IMR-90 (cell line): ENCODE measurements around the gene BRD4. TPM values are rescaled to one million over a fixed set of nuclear protein-coding genes. Genes with fewer than 3 reads are reported as not detected.

Experiments used
- ATAC-seq: fragments of 200-7000 bp; cut with Tn5 transposase; 2 replicates; pipeline ENCODE4 v1.9.1; 2020; ENCODE audit warnings: low read depth, mild to moderate bottlenecking, moderate library complexity
- BruUV-seq: library from RNA; stranded (reverse); fragments of 400-500 nt; replicated peaks from 2 replicates; lab custom pipeline; 2021; lab: Mats Ljungman, UMichigan
- CTCF ChIA-PET: fragments of 300-600 bp; formaldehyde crosslinking; extraction: SDS; loops from one replicate; lab custom pipeline; 2021; ENCODE audit warnings: antibody characterized with exemption; lab: Yijun Ruan, JAX
- POLR2A ChIA-PET: fragments of 300-600 bp; sonication (Branson Sonifier 250); formaldehyde crosslinking; loops from one replicate; lab custom pipeline; 2022; ENCODE audit warnings: antibody characterized with exemption; ENCODE audit not compliant: unreplicated experiment; lab: Charles Lee
- DNase-seq: peaks from one replicate; pipeline ENCODE4 v3.0.0; 2013
- H2AFZ ChIP-seq: replicated peaks from 2 replicates; pipeline ENCODE3; 2013; ENCODE audit warnings: low read length, mild to moderate bottlenecking; ENCODE audit not compliant: poor library complexity
- H2AK5ac ChIP-seq: 2 replicates; pipeline ENCODE4 v1.6.1; 2013; ENCODE audit warnings: low read depth, low read length, inconsistent platforms
- H2AK9ac ChIP-seq: replicated peaks from 2 replicates; pipeline ENCODE3; 2013; ENCODE audit warnings: mild to moderate bottlenecking, low read depth, low read length, moderate library complexity; ENCODE audit not compliant: poor library complexity
- H2BK120ac ChIP-seq: 2 replicates; pipeline ENCODE4 v1.6.1; 2013; ENCODE audit warnings: low read depth, low read length, inconsistent platforms
- H2BK15ac ChIP-seq: 3 replicates; pipeline ENCODE4 v1.6.1; 2013; ENCODE audit warnings: low read depth, low read length, inconsistent platforms
- H2BK20ac ChIP-seq: 2 replicates; pipeline ENCODE4 v1.6.1; 2013; ENCODE audit warnings: low read depth, mild to moderate bottlenecking, inconsistent platforms, low read length, moderate library complexity
- H2BK5ac ChIP-seq: 2 replicates; pipeline ENCODE4 v1.6.1; 2013; ENCODE audit warnings: mild to moderate bottlenecking, low read depth, low read length, inconsistent platforms; ENCODE audit not compliant: poor library complexity, severe bottlenecking
- H3K14ac ChIP-seq: replicated peaks from 2 replicates; pipeline ENCODE4 v1.6.1; 2013; ENCODE audit warnings: low read depth, low read length, inconsistent platforms
- H3K18ac ChIP-seq: 2 replicates; pipeline ENCODE4 v1.6.1; 2013; ENCODE audit warnings: low read depth, low read length, control low read depth
- H3K23ac ChIP-seq: 2 replicates; pipeline ENCODE4 v1.6.1; 2013; ENCODE audit warnings: low read depth, low read length, inconsistent platforms
- H3K27ac ChIP-seq: 2 replicates; pipeline ENCODE4 v1.5.1; 2013; ENCODE audit warnings: mild to moderate bottlenecking, control low read depth, low read length; ENCODE audit not compliant: insufficient read depth
- H3K27me3 ChIP-seq: 2 replicates; pipeline ENCODE4 v1.6.1; 2013; ENCODE audit warnings: low read length; ENCODE audit not compliant: control insufficient read depth, insufficient read depth
- H3K36me3 ChIP-seq: 2 replicates; pipeline ENCODE4 v1.6.1; 2013; ENCODE audit warnings: low read length, mixed read lengths; ENCODE audit not compliant: control insufficient read depth, insufficient read depth
- H3K4ac ChIP-seq: 2 replicates; pipeline ENCODE4 v1.6.1; 2013; ENCODE audit warnings: low read depth, low read length, inconsistent platforms
- H3K4me1 ChIP-seq: 2 replicates; pipeline ENCODE4 v1.6.1; 2013; ENCODE audit warnings: low read length, mixed read lengths; ENCODE audit not compliant: control insufficient read depth, insufficient read depth
- H3K4me2 ChIP-seq: 2 replicates; pipeline ENCODE4 v1.6.1; 2013; ENCODE audit warnings: low read depth, mild to moderate bottlenecking, control low read depth, low read length, moderate library complexity
- H3K4me3 ChIP-seq: 2 replicates; pipeline ENCODE4 v1.5.1; 2013; ENCODE audit warnings: low read depth, mild to moderate bottlenecking, control low read depth, low read length, moderate library complexity; ENCODE audit not compliant: insufficient read depth
- H3K56ac ChIP-seq: 2 replicates; pipeline ENCODE4 v1.6.1; 2013; ENCODE audit warnings: low read length, inconsistent platforms; ENCODE audit not compliant: insufficient read depth; ENCODE audit errors: extremely low read depth
- H3K79me1 ChIP-seq, 2 experiments: 2 replicates each; pipeline ENCODE4 v1.6.1; 2013; ENCODE audit warnings: low read length in 2 of 2, inconsistent platforms in 1 of 2, low read depth in 1 of 2
- H3K9ac ChIP-seq: 2 replicates; pipeline ENCODE4 v1.6.1; 2013; ENCODE audit warnings: low read depth, low read length, control low read depth
- H3K9me1 ChIP-seq: 2 replicates; pipeline ENCODE4 v1.6.1; 2013; ENCODE audit warnings: low read length, inconsistent platforms; ENCODE audit not compliant: insufficient read depth
- H3K9me3 ChIP-seq: 2 replicates; pipeline ENCODE4 v1.6.1; 2013; ENCODE audit warnings: low read length; ENCODE audit not compliant: control insufficient read depth, insufficient read depth
- H4K20me1 ChIP-seq: 2 replicates; pipeline ENCODE4 v1.6.1; 2013; ENCODE audit warnings: low read length, inconsistent platforms; ENCODE audit not compliant: insufficient read depth
- H4K5ac ChIP-seq: 2 replicates; pipeline ENCODE4 v1.6.1; 2013; ENCODE audit warnings: mild to moderate bottlenecking, low read depth, low read length, control low read depth
- H4K8ac ChIP-seq, 2 experiments: 2 replicates each; pipeline ENCODE4 v1.6.1; 2013; ENCODE audit warnings: low read depth in 2 of 2, low read length in 2 of 2, control low read depth in 1 of 2, inconsistent platforms in 1 of 2
- H4K91ac ChIP-seq: 2 replicates; pipeline ENCODE4 v1.6.1; 2013; ENCODE audit warnings: low read depth, low read length, inconsistent platforms; ENCODE audit not compliant: insufficient read depth
- ELK1 ChIP-seq: fragments of 150-350 bp; IDR thresholded peaks from 2 replicates; pipeline ENCODE4 v1.6.1; 2016; ENCODE audit warnings: low read depth, mild to moderate bottlenecking, low read length, moderate library complexity, borderline replicate concordance
- MAZ ChIP-seq: IDR thresholded peaks from 2 replicates; pipeline ENCODE4 v1.6.1; 2012; ENCODE audit warnings: low read depth, mild to moderate bottlenecking, low read length, improper control_type of control experiment, moderate library complexity, borderline replicate concordance
- NFE2L2 ChIP-seq: fragments of 150-350 bp; IDR thresholded peaks from 2 replicates; pipeline ENCODE4 v1.6.1; 2016; ENCODE audit warnings: low read depth, mild to moderate bottlenecking, low read length
- RAD21 ChIP-seq: IDR thresholded peaks from 2 replicates; pipeline ENCODE4 v1.6.1; 2012; ENCODE audit warnings: low read length, improper control_type of control experiment
- WGBS, 2 experiments: methylation state at CpG; one replicate each; pipeline versions ENCODE4 v1.1.5 to v1.1.7; 2013; ENCODE audit warnings: missing lambda C conversion rate in 2 of 2; ENCODE audit not compliant: insufficient read length in 1 of 2; ENCODE audit errors: extremely low coverage in 2 of 2; 5-methylcytosine and 5-hydroxymethylcytosine counted together
- dilution Hi-C: fragments of 300-500 bp; cut with HindIII; formaldehyde crosslinking; loops from one replicate; pipeline ENCODE4 v1.14.3; 2018; ENCODE audit warnings: low sequenced_read_pairs; ENCODE audit not compliant: unreplicated experiment
- in situ Hi-C: fragments of 300-500 bp; cut with MboI; formaldehyde crosslinking; loops from 3 replicates; pipeline ENCODE4 v1.14.3; 2019; ENCODE audit warnings: low sequenced_read_pairs, inconsistent platforms, mixed read lengths
- intact Hi-C: fragments of 100-400 bp; cut with micrococcal nuclease; formaldehyde crosslinking; loops from 2 replicates; pipeline ENCODE4 v1.10.0; 2022
- polyA plus RNA-seq, 3 experiments: library from polyadenylated mRNA; depleted of rRNA; stranded (reverse); fragments of >200 nt; gene quantifications; 2 replicates each; pipeline ENCODE4 v1.2.3, GENCODE V29; 2012; ENCODE audit warnings: low replicate concordance in 1 of 3
- total RNA-seq: library from RNA; depleted of rRNA; stranded (reverse); fragments of >200 nt; gene quantifications from 2 replicates; pipeline ENCODE4 v1.2.3, GENCODE V29; 2012
- TF ChIP-seq, protein P1 (sequence below): conservative IDR thresholded peaks from 2 replicates; pipeline ENCODE4 v1.5.1; 2012; ENCODE audit warnings: mild to moderate bottlenecking, low read depth, low read length, improper control_type of control experiment
- TF ChIP-seq, protein P2 (sequence below): fragments of 150-350 bp; IDR thresholded peaks from 2 replicates; pipeline ENCODE4 v1.6.1; 2017; ENCODE audit warnings: mild to moderate bottlenecking, antibody characterized with exemption, low read length, low read depth

The BRD4 gene
- total and polyA plus RNA-seq, 2 of the 4 experiments (the other 2 are of a cell fraction): 7.0 to 21.1 TPM

- Histone ChIP-seq H3K9me1 (peaks cover 68% of the 10 kb centered on the region), H3K36me3 (peaks cover 32% of the 10 kb centered on the region), H2BK120ac (no peak overlapping the region), H2AFZ (no peak overlapping the region), H3K4ac (no peak overlapping the region), H3K9me3 (no peaks in the 10 kb centered on the region), H3K4me2 (no peak overlapping the region), H3K23ac (no peak overlapping the region), H3K18ac (no peak overlapping the region), H4K20me1 (peaks cover 100% of the 10 kb centered on the region), H4K5ac (no peak overlapping the region), H3K27ac (no peak overlapping the region), H3K9ac (no peak overlapping the region), H4K8ac (no peak overlapping the region), H2AK5ac (no peak overlapping the region), H3K79me1 (peaks cover 19 to 85% of the 10 kb centered on the region in 2 experiments), H3K4me1 (peaks cover 10% of the 10 kb centered on the region), H3K4me3 (no peak overlapping the region), H2AK9ac (no peak overlapping the region), H3K14ac (no peak overlapping the region), H2BK15ac (no peak overlapping the region), H4K91ac (no peak overlapping the region), H2BK5ac (no peak overlapping the region), H3K56ac (no peak overlapping the region), H2BK20ac (no peak overlapping the region), H3K27me3 (no peaks in the 10 kb centered on the region)
- dilution Hi-C loops (no loop called here), in situ Hi-C loops (no loop called here), intact Hi-C loops (no loop called here)
- no TSS peak for BruUV-seq
- TF ChIP-seq ELK1: no peak
- TF ChIP-seq RAD21: no peak
- TF ChIP-seq, protein P1, sequence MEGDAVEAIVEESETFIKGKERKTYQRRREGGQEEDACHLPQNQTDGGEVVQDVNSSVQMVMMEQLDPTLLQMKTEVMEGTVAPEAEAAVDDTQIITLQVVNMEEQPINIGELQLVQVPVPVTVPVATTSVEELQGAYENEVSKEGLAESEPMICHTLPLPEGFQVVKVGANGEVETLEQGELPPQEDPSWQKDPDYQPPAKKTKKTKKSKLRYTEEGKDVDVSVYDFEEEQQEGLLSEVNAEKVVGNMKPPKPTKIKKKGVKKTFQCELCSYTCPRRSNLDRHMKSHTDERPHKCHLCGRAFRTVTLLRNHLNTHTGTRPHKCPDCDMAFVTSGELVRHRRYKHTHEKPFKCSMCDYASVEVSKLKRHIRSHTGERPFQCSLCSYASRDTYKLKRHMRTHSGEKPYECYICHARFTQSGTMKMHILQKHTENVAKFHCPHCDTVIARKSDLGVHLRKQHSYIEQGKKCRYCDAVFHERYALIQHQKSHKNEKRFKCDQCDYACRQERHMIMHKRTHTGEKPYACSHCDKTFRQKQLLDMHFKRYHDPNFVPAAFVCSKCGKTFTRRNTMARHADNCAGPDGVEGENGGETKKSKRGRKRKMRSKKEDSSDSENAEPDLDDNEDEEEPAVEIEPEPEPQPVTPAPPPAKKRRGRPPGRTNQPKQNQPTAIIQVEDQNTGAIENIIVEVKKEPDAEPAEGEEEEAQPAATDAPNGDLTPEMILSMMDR: no peak
- TF ChIP-seq NFE2L2: no peak
- no peak for TF ChIP-seq MAZ
- TF ChIP-seq, protein P2, sequence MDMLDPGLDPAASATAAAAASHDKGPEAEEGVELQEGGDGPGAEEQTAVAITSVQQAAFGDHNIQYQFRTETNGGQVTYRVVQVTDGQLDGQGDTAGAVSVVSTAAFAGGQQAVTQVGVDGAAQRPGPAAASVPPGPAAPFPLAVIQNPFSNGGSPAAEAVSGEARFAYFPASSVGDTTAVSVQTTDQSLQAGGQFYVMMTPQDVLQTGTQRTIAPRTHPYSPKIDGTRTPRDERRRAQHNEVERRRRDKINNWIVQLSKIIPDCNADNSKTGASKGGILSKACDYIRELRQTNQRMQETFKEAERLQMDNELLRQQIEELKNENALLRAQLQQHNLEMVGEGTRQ: no peak
- POLR2A ChIA-PET: no interaction called here
- 80% methylated on average over 1 of the region's 4 CpGs; no CpG with 5 or more reads in 1 of the 2 experiments for WGBS, 2 experiments
- ATAC-seq (no peak), DNase-seq (no peak)
- CTCF ChIA-PET: no interaction called here
Measured at GRCh38 chr19:15274477-15274876, 57.9 kb downstream of the BRD4 start.
